OCI-LY3 (cell line): ENCODE data around the gene MMP2.

Source experiments
- H2AFZ ChIP-seq: fragments of 200-600, 300-600 bp; shearing (Covaris generic); 2 replicates; pipeline ENCODE4 v1.6.0; 2014; ENCODE audit warnings: antibody characterized with exemption, low read depth, low read length
- H3K27ac ChIP-seq: fragments of 200-600, 300-600 bp; sonication (generic); 2 replicates; pipeline ENCODE4 v1.5.1; 2014; ENCODE audit warnings: mild to moderate bottlenecking, low read length, moderate library complexity, mixed read lengths
- H3K27me3 ChIP-seq: fragments of 200-600, 300-600 bp; sonication (generic); 2 replicates; pipeline ENCODE4 v1.6.1; 2014; ENCODE audit warnings: low read depth, low read length, mixed read lengths
- H3K36me3 ChIP-seq: fragments of 200-600, 300-600 bp; sonication (generic); replicated peaks from 2 replicates; pipeline ENCODE3; 2014; ENCODE audit warnings: low read depth, low read length, mixed read lengths
- H3K4me1 ChIP-seq: fragments of 300-600, 200-600 bp; sonication (generic); 2 replicates; pipeline ENCODE4 v1.6.1; 2014; ENCODE audit warnings: low read length, mixed read lengths
- H3K4me2 ChIP-seq: fragments of 200-600, 300-600 bp; sonication (generic); 2 replicates; pipeline ENCODE4 v1.6.1; 2014; ENCODE audit warnings: low read length, mixed read lengths
- H3K4me3 ChIP-seq: fragments of 300-600, 200-600 bp; sonication (generic); 2 replicates; pipeline ENCODE4 v1.5.1; 2014; ENCODE audit warnings: antibody characterized with exemption, mild to moderate bottlenecking, low read length, moderate library complexity
- H3K79me2 ChIP-seq: fragments of 300-600, 200-600 bp; shearing (Covaris generic); 2 replicates; pipeline ENCODE4 v1.6.1; 2014; ENCODE audit warnings: mild to moderate bottlenecking, low read length, mixed read lengths
- H3K9ac ChIP-seq: fragments of 300-600, 200-600 bp; shearing (Covaris generic); 2 replicates; pipeline ENCODE4 v1.6.0; 2014; ENCODE audit warnings: mild to moderate bottlenecking, low read length, moderate library complexity
- H3K9me3 ChIP-seq: fragments of 200-600, 300-600 bp; shearing (Covaris generic); 2 replicates; pipeline ENCODE4 v1.6.1; 2014; ENCODE audit warnings: low read length, mixed read lengths; ENCODE audit not compliant: insufficient read depth
- H4K20me1 ChIP-seq: fragments of 200-600, 300-600 bp; sonication (generic); 2 replicates; pipeline ENCODE4 v1.6.1; 2016; ENCODE audit warnings: low read length, mixed read lengths; ENCODE audit not compliant: insufficient read depth
- CTCF ChIP-seq: fragments of 200-600, 300-600 bp; sonication (generic); IDR thresholded peaks from 2 replicates; pipeline ENCODE4 v1.5.1; 2014; ENCODE audit warnings: antibody characterized with exemption, low read length, low read depth
- EZH2phosphoT487 ChIP-seq: fragments of 200-600 bp; shearing (Covaris generic); IDR thresholded peaks from 2 replicates; pipeline ENCODE4 v1.6.1; 2018; ENCODE audit warnings: antibody characterized with exemption, mixed run types, low read depth

The MMP2 gene

GRCh38 chr16:55505333-55506015, 26.5 kb downstream of the MMP2 start:
- Histone ChIP-seq H3K27ac (no peak overlapping the region), H3K27me3 (no peaks in the 10 kb centered on the region), H4K20me1 (no peaks in the 10 kb centered on the region), H3K4me3 (no peak overlapping the region), H3K9ac (no peak overlapping the region), H3K4me1 (no peaks in the 10 kb centered on the region), H3K36me3 (no peaks in the 10 kb centered on the region), H2AFZ (no peak overlapping the region), H3K9me3 (no peaks in the 10 kb centered on the region), H3K79me2 (no peaks in the 10 kb centered on the region), H3K4me2 (no peak overlapping the region)
- TF ChIP-seq EZH2phosphoT487 (no peak), CTCF (no peak)

- H3K9me3 ChIP-seq, result no peaks in the 10 kb centered on the region
- no peaks in the 10 kb centered on the region for H3K4me1 ChIP-seq
- H3K27ac ChIP-seq, result no peak overlapping the region
- no peak overlapping the region for H3K9ac ChIP-seq
- no peaks in the 10 kb centered on the region for H3K36me3 ChIP-seq
- no peaks in the 10 kb centered on the region for H3K27me3 ChIP-seq
- TF ChIP-seq CTCF (no peak), EZH2phosphoT487 (no peak)
- H3K79me2 ChIP-seq, result no peaks in the 10 kb centered on the region
- H2AFZ ChIP-seq, result no peak overlapping the region
- H3K4me2 ChIP-seq, result no peak overlapping the region
- H4K20me1 ChIP-seq, result no peaks in the 10 kb centered on the region
- H3K4me3 ChIP-seq, result no peak overlapping the region
Measured at GRCh38 chr16:55506083-55506482, 27.1 kb downstream of the MMP2 start.

GRCh38 chr16:55506708-55507107, 27.7 kb downstream of the MMP2 start:
- H4K20me1 ChIP-seq, result no peaks in the 10 kb centered on the region
- no peaks in the 10 kb centered on the region for H3K9me3 ChIP-seq
- H3K4me3 ChIP-seq, result no peak overlapping the region
- no peaks in the 10 kb centered on the region for H3K79me2 ChIP-seq
- no peak overlapping the region for H3K27ac ChIP-seq
- no peak for TF ChIP-seq CTCF
- no peaks in the 10 kb centered on the region for H3K27me3 ChIP-seq
- H2AFZ ChIP-seq, result no peak overlapping the region
- no peaks in the 10 kb centered on the region for H3K36me3 ChIP-seq
- H3K4me1 ChIP-seq, result no peaks in the 10 kb centered on the region
- no peak overlapping the region for H3K9ac ChIP-seq
- no peak overlapping the region for H3K4me2 ChIP-seq

DNA sequence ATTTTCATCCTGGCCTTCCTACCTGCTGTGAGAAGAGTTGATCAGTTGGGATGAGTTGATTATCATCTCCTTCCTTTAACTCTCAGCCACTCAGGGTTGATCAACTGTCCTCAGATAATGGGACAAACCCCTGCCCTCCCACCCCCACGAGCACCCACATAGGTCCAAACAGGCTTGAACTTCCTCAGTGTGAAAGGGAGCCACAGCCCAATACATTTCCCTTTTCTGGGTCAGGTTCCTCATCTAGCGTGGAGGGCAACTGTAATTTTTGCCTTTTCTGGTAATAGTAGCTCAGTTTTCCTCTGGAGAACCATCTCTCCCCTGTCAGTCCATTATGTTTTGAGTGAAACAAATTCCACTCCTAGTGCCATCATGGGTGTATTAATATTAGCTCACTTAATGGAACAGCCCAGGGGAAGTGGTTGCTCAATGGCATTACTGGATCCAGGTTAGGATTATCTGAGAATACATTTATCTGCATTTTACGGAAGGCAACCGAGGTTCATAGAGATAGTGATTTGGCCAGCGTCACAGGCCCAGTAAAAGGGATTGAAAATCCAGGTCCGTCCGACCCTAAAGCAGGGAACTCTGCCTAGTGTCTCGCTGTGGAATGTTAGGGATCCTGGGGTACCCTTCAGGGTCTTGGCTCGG, 29.4 kb downstream of the MMP2 start:
- no peak overlapping the region for H3K4me3 ChIP-seq
- TF ChIP-seq EZH2phosphoT487, result no peak
- TF ChIP-seq CTCF, result no peak
- no peaks in the 10 kb centered on the region for H3K79me2 ChIP-seq
- no peak overlapping the region for H3K9ac ChIP-seq
- 0 out of 2 replicates have a peak, but pooled peaks cover 4% of the 10 kb centered on the region for H3K9me3 ChIP-seq
- no peaks in the 10 kb centered on the region for H3K27me3 ChIP-seq
- H3K4me2 ChIP-seq, result no peak overlapping the region
- no peaks in the 10 kb centered on the region for H3K36me3 ChIP-seq
- H3K4me1 ChIP-seq, result no peaks in the 10 kb centered on the region
- no peaks in the 10 kb centered on the region for H4K20me1 ChIP-seq
- H3K27ac ChIP-seq, result no peak overlapping the region
- no peak overlapping the region for H2AFZ ChIP-seq
